HepG2 (cell line): ENCODE data around the gene GAL3ST2. TPM values are rescaled to one million over a fixed set of nuclear protein-coding genes. Genes with fewer than 3 reads are reported as not detected.

Source experiments
- ATRX ChIP-seq: sonication (generic); formaldehyde crosslinking; IDR thresholded peaks from 2 replicates; pipeline ENCODE4 v1.4.0; 2020; ENCODE audit warnings: missing genetic modification reagents, borderline replicate concordance
- DNMT1 ChIP-seq: sonication (generic); formaldehyde crosslinking; IDR thresholded peaks from 2 replicates; pipeline ENCODE4 v1.5.1; 2020; ENCODE audit warnings: mild to moderate bottlenecking, missing genetic modification reagents
- HNRNPL ChIP-seq: fragments of 200-400 bp; formaldehyde crosslinking; IDR thresholded peaks from 2 replicates; pipeline ENCODE4 v1.6.1; 2017; ENCODE audit warnings: mild to moderate bottlenecking, low read depth, low read length
- IRF9 ChIP-seq: sonication (generic); formaldehyde crosslinking; IDR thresholded peaks from 2 replicates; pipeline ENCODE4 v1.8.0; 2022; ENCODE audit warnings: missing genetic modification reagents, mild to moderate bottlenecking, borderline replicate concordance
- KMT2A ChIP-seq: sonication (generic); formaldehyde crosslinking; IDR thresholded peaks from 2 replicates; pipeline ENCODE4 v1.4.0; 2020; ENCODE audit warnings: missing genetic modification reagents
- MZF1 ChIP-seq: sonication (generic); formaldehyde crosslinking; IDR thresholded peaks from 2 replicates; pipeline ENCODE4 v1.8.1; 2023; ENCODE audit warnings: mild to moderate bottlenecking, missing genetic modification reagents, borderline replicate concordance
- NFIB ChIP-seq: sonication (generic); formaldehyde crosslinking; IDR thresholded peaks from 2 replicates; pipeline ENCODE4 v1.9.0; 2021; ENCODE audit warnings: missing genetic modification reagents, mild to moderate bottlenecking, borderline replicate concordance
- NR3C1 ChIP-seq: sonication (generic); formaldehyde crosslinking; IDR thresholded peaks from 2 replicates; pipeline ENCODE4 v1.4.0; 2020; ENCODE audit warnings: missing genetic modification reagents
- PLSCR1 ChIP-seq: sonication (generic); formaldehyde crosslinking; IDR thresholded peaks from 2 replicates; pipeline ENCODE4 v1.5.0; 2020; ENCODE audit warnings: missing genetic modification reagents, mild to moderate bottlenecking, borderline replicate concordance
- POLR2A ChIP-seq, 2 experiments: IDR thresholded peaks; 2 replicates each; pipeline ENCODE4 v1.6.1; 2011; ENCODE audit warnings: low read depth in 2 of 2, low read length in 2 of 2, mild to moderate bottlenecking in 1 of 2, moderate library complexity in 1 of 2; ENCODE audit not compliant: insufficient read depth in 1 of 2
- RBFOX2 ChIP-seq: fragments of 200-400 bp; formaldehyde crosslinking; IDR thresholded peaks from 2 replicates; pipeline ENCODE4 v1.6.1; 2017; ENCODE audit warnings: low read depth, mild to moderate bottlenecking, low read length
- SAP130 ChIP-seq: IDR thresholded peaks from 2 replicates; pipeline ENCODE4 v1.6.1; 2016; ENCODE audit warnings: low read depth
- SYNCRIP ChIP-seq: fragments of 200-400 bp; formaldehyde crosslinking; IDR thresholded peaks from 2 replicates; pipeline ENCODE4 v1.6.1; 2018; ENCODE audit warnings: mild to moderate bottlenecking, low read depth, low read length; ENCODE audit not compliant: insufficient read depth
- TAF1 ChIP-seq: sonication (generic); formaldehyde crosslinking; IDR thresholded peaks from 2 replicates; pipeline ENCODE4 v1.4.0; 2020; ENCODE audit warnings: missing genetic modification reagents
- THYN1 ChIP-seq: sonication (generic); formaldehyde crosslinking; IDR thresholded peaks from 2 replicates; pipeline ENCODE4 v1.8.1; 2023; ENCODE audit warnings: low read depth, mild to moderate bottlenecking, moderate library complexity, missing genetic modification reagents, borderline replicate concordance
- ZNF124 ChIP-seq: sonication (generic); formaldehyde crosslinking; IDR thresholded peaks from 2 replicates; pipeline ENCODE4 v1.4.0; 2020; ENCODE audit warnings: missing genetic modification reagents
- ZNF251 ChIP-seq: sonication (generic); formaldehyde crosslinking; IDR thresholded peaks from 2 replicates; pipeline ENCODE4 v1.9.0; 2021; ENCODE audit warnings: mild to moderate bottlenecking, missing genetic modification reagents
- ZNF260 ChIP-seq: sonication (generic); formaldehyde crosslinking; IDR thresholded peaks from 2 replicates; pipeline ENCODE4 v1.4.0; 2020; ENCODE audit warnings: missing genetic modification reagents, low read depth, mild to moderate bottlenecking, borderline replicate concordance
- ZNF275 ChIP-seq: sonication (generic); formaldehyde crosslinking; IDR thresholded peaks from 2 replicates; pipeline ENCODE4 v1.8.0; 2022; ENCODE audit warnings: missing genetic modification reagents, mild to moderate bottlenecking, inconsistent platforms, borderline replicate concordance
- ZNF317 ChIP-seq: sonication (generic); formaldehyde crosslinking; IDR thresholded peaks from 2 replicates; pipeline ENCODE4 v1.5.0; 2020; ENCODE audit warnings: mild to moderate bottlenecking, missing genetic modification reagents
- ZNF547 ChIP-seq: sonication (generic); formaldehyde crosslinking; IDR thresholded peaks from 2 replicates; pipeline ENCODE4 v1.5.1; 2020; ENCODE audit warnings: mild to moderate bottlenecking, missing genetic modification reagents
- ZNF567 ChIP-seq: sonication (generic); formaldehyde crosslinking; IDR thresholded peaks from 2 replicates; pipeline ENCODE4 v1.8.1; 2023; ENCODE audit warnings: mild to moderate bottlenecking, missing genetic modification reagents, borderline replicate concordance
- ZNF713 ChIP-seq: sonication (generic); formaldehyde crosslinking; IDR thresholded peaks from 2 replicates; pipeline ENCODE4 v1.4.0; 2020; ENCODE audit warnings: mild to moderate bottlenecking, missing genetic modification reagents
- polyA plus RNA-seq, 8 experiments: library from polyadenylated mRNA; depleted of rRNA in 3 of 8; stranded (reverse) in 7 of 8; unstranded in 1 of 8; fragments of >200 nt; fragmentation: Illumina TruSeq in 4 of 8; extraction: Trizol in 4 of 8; gene quantifications; 2 replicates each; pipeline versions ENCODE4 v1.2.1 to v1.2.3, GENCODE V29; 2011 to 2016; ENCODE audit warnings: low read depth in 4 of 8, missing spikeins in 1 of 8, mixed read lengths in 1 of 8; ENCODE audit not compliant: insufficient read depth in 1 of 8
- total RNA-seq, 5 experiments: library from RNA; depleted of rRNA; stranded (reverse); fragments of >200 nt; fragmentation: Illumina TruSeq; extraction: Trizol; gene quantifications; 2 replicates each; pipeline ENCODE4 v1.2.3, GENCODE V29; 2016; ENCODE audit warnings: low read depth in 1 of 5
- TF ChIP-seq, protein P1 (sequence below): sonication (generic); formaldehyde crosslinking; IDR thresholded peaks from 2 replicates; pipeline ENCODE4 v1.5.0; 2020; ENCODE audit warnings: mild to moderate bottlenecking, low read depth, missing genetic modification reagents, borderline replicate concordance
- TF ChIP-seq, protein P2 (sequence below): sonication (generic); formaldehyde crosslinking; IDR thresholded peaks from 2 replicates; pipeline ENCODE4 v1.5.1; 2020; ENCODE audit warnings: mild to moderate bottlenecking, missing genetic modification reagents, borderline replicate concordance

GAL3ST2 gene
- total and polyA plus RNA-seq, 2 of the 13 experiments (the other 11 are each of a cell fraction or from before 2014, with no cell fraction given), result 0.17 to 0.20 TPM

GRCh38 chr2:241798631-241799521 lies 22.3 kb downstream of the GAL3ST2 start (continued):
- TF ChIP-seq, protein P1, sequence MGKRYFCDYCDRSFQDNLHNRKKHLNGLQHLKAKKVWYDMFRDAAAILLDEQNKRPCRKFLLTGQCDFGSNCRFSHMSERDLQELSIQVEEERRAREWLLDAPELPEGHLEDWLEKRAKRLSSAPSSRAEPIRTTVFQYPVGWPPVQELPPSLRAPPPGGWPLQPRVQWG, result no peak
- TF ChIP-seq PLSCR1, result no peak
- TF ChIP-seq HNRNPL, result peak; percentile 90
- peak; percentile 88; the same call in 1 of the 2 replicates for TF ChIP-seq ZNF251 (CRISPR knock-in tag)
- peak; percentile 29; the same call in 1 of the 2 replicates for TF ChIP-seq TAF1 (CRISPR knock-in tag)
- no peak; the same call in 1 of the 2 replicates for TF ChIP-seq KMT2A (CRISPR knock-in tag)
- no peak for TF ChIP-seq NFIB (CRISPR knock-in tag)
- 0 out of 2 replicates have a peak, but pooled peaks have one; percentile 34 for TF ChIP-seq MZF1 (CRISPR knock-in tag)
- TF ChIP-seq POLR2A (IDR thresholded peaks at IDR 0.05; ENCODE audit: insufficient read depth in 1 of 2, low read depth in 2 of 2, low read length in 2 of 2), result peak; percentile 29 to 63; a peak in 3 of 4 replicates
- 0 out of 2 replicates have a peak, but pooled peaks have one; percentile 16 for TF ChIP-seq SAP130 (CRISPR knock-in tag)
- no peak for TF ChIP-seq IRF9 (CRISPR knock-in tag)
- TF ChIP-seq THYN1 (CRISPR knock-in tag), result no peak
- no peak for TF ChIP-seq NR3C1 (CRISPR knock-in tag)
- TF ChIP-seq ZNF713 (CRISPR knock-in tag), result no peak
- TF ChIP-seq ZNF567, result no peak
- no peak for TF ChIP-seq ZNF317 (CRISPR knock-in tag)
- TF ChIP-seq ZNF547 (CRISPR knock-in tag), result peak; percentile 64; the same call in 1 of the 2 replicates
- TF ChIP-seq ZNF260 (CRISPR knock-in tag), result no peak
- TF ChIP-seq ZNF124 (CRISPR knock-in tag), result no peak
- no peak for TF ChIP-seq DNMT1 (CRISPR knock-in tag)
- TF ChIP-seq, protein P2, sequence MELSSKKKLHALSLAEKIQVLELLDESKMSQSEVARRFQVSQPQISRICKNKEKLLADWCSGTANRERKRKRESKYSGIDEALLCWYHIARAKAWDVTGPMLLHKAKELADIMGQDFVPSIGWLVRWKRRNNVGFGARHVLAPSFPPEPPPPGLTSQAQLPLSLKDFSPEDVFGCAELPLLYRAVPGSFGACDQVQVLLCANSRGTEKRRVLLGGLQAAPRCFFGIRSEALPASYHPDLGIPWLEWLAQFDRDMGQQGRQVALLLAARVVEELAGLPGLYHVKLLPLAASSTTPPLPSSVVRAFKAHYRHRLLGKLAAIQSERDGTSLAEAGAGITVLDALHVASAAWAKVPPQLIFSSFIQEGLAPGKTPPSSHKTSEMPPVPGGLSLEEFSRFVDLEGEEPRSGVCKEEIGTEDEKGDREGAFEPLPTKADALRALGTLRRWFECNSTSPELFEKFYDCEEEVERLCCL, result no peak
- no peak for TF ChIP-seq ZNF275 (CRISPR knock-in tag)
- TF ChIP-seq RBFOX2, result 0 out of 2 replicates have a peak, but pooled peaks have one; percentile 30
- no peak for TF ChIP-seq ATRX (CRISPR knock-in tag)
- no peak for TF ChIP-seq SYNCRIP
